CD4-positive, alpha-beta T cell treated with Interleukin-6 for 4 hours (primary cell): ENCODE measurements around the gene PTPRZ1.

Experiments
- DNase-seq: peaks from one replicate; pipeline ENCODE4 v3.0.0-alpha.2; 2020; ENCODE audit warnings: mixed read lengths

Gene PTPRZ1

DNA sequence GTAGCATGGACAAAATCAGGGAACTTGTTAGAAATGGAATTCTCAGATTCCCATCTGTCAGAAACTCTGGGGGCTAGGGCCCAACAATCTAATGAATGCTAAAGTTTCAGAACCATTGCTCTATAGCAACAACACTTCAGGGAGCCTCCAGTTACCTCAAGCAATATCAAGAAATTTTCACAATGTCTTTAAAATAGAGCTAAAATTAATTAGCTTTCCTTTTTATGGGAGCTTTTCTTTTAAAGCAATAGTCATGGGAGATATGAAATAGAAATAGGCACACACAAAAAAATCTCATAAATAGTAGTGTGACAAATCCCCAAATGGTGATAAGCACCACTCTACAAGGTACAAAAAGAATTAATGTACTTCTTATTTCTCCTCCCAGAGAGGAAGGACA, 190.2 kb downstream of the PTPRZ1 start:
- no peak for DNase-seq

DNA sequence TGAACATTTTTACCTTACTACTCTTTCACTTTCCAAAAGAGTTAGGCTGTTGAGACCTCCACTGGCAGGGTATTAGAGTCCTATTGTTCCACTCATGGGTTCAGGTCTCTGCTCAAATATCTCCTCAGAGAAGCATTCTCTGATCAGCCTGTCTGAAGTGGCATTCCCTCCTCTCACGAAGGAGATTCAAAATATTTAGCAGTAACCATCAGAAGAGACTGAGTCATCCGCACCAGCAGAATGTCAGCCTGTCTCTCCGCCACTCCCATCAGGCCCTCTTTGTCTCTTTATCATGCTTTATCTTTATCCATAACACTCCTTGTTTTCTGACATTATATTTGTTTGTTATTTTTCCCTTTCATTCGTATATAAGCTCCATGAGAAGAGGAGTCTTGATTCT, 192.0 kb downstream of the PTPRZ1 start:
- DNase-seq = no peak

GRCh38 chr7:122067077-122067476, 194.1 kb downstream of the PTPRZ1 start:
- DNase-seq = no peak

DNA sequence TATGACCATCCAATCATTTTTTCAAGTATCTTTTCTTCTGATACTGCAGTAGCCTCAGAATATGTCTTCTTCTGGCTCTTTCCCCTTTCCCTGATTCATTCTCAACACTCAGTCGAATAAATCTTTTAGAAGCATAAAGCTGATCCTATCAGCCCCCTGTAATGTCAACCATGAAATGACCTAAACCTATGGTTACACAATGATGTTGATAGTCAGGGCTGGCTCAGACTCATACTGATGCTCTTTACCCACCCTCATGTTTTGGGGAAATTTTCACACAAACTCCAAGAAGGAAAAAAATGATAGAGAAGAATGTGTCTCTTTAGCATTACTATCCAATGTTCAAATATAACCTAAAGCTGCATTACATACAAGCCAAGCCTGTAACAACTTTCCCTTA, 195.1 kb downstream of the PTPRZ1 start:
- DNase-seq = no peak

DNA sequence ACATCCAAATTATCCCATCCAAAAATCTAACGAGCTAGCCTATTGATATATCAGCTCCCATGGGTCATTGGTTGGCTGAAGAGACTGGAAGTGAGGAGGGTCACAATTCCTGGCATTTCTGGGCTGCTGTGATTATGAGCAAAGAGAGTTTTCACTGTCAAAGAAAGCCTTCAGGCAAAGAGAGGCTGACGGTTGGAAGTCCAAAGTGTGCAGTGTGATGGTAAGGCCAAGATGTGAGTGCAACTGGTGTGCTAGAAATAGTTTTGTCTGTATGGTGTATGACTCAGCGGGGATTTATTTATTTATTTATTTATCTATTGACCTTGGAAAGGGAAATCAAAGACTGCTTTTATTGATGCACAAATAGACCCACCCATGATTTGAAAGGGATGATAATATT, 196.0 kb downstream of the PTPRZ1 start:
- no peak for DNase-seq

DNA sequence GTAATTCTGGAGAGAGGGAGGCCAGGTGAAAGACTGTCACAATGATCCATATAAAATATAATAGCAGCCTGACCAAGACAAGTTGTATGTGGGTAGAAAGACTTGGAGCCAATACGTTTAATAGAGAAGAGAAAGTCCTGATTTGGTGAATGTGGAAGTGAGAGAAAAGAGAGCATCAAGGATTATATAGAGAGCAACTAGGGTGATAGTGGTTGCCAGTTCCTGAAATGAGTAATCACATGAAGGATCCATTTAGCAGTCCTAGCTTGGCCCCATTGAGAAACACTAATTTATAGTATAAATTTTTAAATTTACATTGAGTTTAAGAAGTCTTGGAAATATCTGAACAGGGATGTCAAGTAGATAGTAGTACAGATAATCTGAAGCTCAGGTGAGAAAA, 197.1 kb downstream of the PTPRZ1 start:
- no peak for DNase-seq

- no peak for DNase-seq
Observed at GRCh38 chr7:122070834-122071233, 197.9 kb downstream of the PTPRZ1 start.

- no peak for DNase-seq
Observed at GRCh38 chr7:122072272-122072671, 199.3 kb downstream of the PTPRZ1 start.

DNA sequence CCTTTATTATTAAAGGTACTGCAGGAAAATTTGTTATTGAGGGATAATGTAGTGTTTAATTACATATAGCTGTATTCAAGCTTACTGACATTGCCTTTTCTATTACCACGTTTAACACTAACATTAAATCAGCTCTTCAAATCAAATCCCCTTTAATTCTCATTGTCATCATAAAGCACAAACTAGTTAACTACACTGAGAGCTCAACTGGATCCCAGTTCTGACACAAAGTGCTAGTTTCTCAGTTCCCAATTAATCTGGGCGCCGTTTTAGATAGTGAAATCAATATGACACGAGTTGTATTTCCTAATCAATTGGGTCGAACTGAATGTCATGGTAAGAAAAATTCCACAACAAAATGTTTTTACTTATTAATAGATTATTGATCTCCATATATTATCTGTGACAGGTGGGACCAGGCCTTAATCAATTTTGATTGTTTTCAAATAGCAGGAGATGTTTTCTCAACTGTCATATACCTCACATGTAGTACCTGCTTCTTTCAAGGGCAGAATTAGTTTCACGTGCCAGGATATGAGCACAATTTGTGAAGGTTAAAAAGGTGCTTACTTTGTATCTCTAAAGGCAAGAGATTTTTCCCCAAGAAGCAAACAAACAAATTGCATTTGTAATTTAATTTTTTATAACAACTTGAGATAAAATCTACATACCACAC, 200.1 kb downstream of the PTPRZ1 start:
- no peak for DNase-seq

DNA sequence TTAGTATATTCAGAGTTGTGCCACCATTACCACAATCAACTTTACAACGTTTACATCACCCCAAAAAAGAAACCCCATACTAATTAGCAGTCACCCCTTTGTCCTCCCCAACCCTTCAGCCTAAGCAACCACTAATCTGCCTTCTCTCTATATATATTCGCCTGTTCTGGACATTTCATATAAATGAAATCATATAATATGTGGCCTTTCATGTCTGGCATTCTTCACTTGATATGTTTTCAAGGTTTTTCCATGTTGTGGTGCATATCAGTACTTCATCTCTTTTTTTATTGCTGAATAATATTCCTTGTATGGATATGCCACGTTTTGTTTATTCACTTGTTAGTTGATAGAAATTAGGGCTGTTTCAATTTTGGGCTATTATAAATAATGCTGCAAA, 200.7 kb downstream of the PTPRZ1 start:
- no peak for DNase-seq

- no peak for DNase-seq
Observed at GRCh38 chr7:122082160-122082559, 209.2 kb downstream of the PTPRZ1 start.

GRCh38 chr7:122082670-122083069, 209.7 kb downstream of the PTPRZ1 start:
- DNase-seq = no peak

- DNase-seq = peak; percentile 51
Observed at GRCh38 chr7:122092964-122093797, 220.2 kb downstream of the PTPRZ1 start.

DNA sequence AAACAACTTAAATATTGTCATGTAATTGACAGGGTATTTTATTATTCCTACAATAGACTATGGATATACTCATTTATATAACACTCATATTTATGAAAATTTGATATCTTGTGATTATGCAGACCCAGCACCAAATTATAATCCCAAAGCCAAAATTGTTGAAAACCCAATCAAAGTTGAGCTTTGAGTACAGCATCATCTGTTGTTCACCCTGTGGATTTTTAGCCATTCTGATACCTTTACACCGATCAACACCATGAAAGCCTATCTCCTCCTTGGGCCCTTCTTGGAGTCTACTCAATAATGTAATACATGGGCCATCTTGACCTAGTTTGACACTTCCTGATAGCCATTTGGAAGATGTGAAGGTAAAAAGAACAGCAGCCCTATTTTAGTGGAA, 221.6 kb downstream of the PTPRZ1 start:
- DNase-seq = no peak

DNA sequence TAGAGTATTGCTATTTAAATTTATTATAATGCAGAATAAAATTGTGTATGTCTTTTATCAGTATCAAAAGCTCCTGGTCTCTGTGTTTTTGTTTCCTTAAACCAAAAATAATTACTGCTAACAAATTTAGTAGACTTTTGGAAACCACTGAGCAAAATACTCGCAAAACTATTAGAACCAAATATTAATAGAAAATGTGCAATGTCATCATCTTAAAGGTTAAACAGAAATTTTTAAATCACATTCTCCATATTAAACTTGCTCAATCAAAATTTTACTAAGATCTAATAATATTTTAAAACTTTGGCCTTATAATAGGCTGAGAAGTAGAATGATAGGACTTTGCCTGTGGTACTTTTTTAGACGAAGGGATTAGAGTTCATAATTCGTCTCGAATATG, 222.7 kb downstream of the PTPRZ1 start:
- no peak for DNase-seq

GRCh38 chr7:122100021-122100420, 227.1 kb downstream of the PTPRZ1 start:
- DNase-seq = no peak

- DNase-seq = no peak
Observed at GRCh38 chr7:122103064-122103463, 230.1 kb downstream of the PTPRZ1 start.
